ENCODE data around the gene MMS22L. TPM values are rescaled to one million over a fixed set of nuclear protein-coding genes. Genes with fewer than 3 reads are reported as not detected.

MMS22L gene
- total RNA-seq, 1 donor from 2014 or later = 8.5 TPM

DNA sequence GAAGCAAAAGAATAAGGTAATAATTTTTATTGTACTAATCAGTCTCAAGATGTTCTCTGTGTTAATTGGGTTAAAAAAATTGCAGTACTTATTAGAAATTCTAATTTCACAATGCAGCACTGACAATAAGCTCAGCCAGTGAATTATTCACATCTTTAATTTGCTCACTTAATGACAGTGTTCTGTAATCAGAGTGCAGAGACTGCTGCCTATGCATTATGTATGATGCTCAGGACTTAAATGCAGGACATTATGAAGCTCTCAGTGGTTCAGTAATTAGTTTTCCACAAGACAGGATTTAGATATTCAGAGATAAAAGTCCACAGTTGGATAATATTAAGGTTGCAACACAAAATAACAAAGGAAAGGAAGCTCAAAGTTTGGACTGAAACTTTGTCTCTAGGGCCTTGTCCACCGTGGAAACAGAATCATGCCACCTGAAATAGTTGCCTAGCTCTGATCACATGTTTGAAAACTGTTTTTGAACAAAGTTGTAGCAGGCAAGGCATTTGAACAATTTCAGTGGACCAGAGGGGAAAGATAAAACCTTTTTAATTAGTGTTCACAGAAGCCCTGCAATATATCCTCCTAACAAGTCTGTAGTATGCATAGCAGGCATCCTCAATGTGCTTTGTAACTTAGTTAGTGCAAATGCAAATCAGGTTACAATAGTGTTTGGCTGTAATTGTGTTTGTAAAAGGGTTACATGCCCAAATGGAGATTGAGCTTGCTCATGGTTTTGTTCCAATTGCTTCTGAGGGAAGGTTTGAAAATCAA is 23.7 kb upstream of the MMS22L start:
- TF ChIP-seq, protein P1, sequence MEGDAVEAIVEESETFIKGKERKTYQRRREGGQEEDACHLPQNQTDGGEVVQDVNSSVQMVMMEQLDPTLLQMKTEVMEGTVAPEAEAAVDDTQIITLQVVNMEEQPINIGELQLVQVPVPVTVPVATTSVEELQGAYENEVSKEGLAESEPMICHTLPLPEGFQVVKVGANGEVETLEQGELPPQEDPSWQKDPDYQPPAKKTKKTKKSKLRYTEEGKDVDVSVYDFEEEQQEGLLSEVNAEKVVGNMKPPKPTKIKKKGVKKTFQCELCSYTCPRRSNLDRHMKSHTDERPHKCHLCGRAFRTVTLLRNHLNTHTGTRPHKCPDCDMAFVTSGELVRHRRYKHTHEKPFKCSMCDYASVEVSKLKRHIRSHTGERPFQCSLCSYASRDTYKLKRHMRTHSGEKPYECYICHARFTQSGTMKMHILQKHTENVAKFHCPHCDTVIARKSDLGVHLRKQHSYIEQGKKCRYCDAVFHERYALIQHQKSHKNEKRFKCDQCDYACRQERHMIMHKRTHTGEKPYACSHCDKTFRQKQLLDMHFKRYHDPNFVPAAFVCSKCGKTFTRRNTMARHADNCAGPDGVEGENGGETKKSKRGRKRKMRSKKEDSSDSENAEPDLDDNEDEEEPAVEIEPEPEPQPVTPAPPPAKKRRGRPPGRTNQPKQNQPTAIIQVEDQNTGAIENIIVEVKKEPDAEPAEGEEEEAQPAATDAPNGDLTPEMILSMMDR (IDR thresholded peaks at IDR 0.05) = no peak
- DNase-seq (ENCODE audit: extremely low spot score, unreplicated experiment) = no peak
- Mint-ChIP-seq H3K9me3 (ENCODE audit: unreplicated experiment) (no peaks in the 10 kb centered on the region), H3K36me3 (ENCODE audit: unreplicated experiment) (no peaks in the 10 kb centered on the region), H3K27ac (ENCODE audit: unreplicated experiment) (no peak overlapping the region), H3K4me1 (ENCODE audit: unreplicated experiment) (no peaks in the 10 kb centered on the region), H3K27me3 (ENCODE audit: unreplicated experiment) (peaks cover 21% of the 10 kb centered on the region), H3K4me3 (ENCODE audit: unreplicated experiment) (no peak overlapping the region)

DNA sequence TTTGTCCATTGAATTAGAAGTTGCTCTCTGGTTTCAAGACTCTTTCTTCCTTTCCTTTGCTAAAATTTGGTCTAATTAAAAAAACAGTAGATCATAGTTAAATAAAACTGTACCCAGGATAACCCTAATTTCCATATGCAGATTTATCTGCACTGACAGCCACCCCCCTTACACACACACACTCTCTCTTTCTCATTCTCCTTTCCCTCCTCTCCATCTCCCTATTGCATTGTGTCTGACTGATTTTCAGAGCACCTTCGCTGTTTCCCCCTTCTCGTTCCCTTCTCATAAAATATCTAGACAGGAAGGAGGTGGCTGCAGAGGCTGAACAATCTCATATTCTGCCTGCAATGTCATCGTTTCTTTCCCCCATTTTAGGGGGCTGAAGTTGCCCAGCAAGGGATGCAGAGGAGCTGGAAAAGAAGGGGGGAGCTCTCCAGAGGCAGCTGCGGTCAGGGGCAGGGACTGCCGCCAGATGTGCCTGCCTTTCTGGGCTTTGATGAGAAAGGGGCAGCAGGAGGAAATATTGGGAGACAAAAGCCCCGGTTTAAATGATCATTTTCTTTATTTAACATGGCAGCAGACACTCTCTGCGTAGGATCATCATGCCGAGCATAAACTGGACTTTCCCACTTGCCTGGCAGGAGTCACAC is 22.5 kb upstream of the MMS22L start:
- no peaks in the 10 kb centered on the region for H3K36me3 Mint-ChIP-seq (ENCODE audit: unreplicated experiment)
- no peak overlapping the region for H3K27ac Mint-ChIP-seq (ENCODE audit: unreplicated experiment)
- no peak overlapping the region for H3K4me3 Mint-ChIP-seq (ENCODE audit: unreplicated experiment)
- peaks cover 24% of the 10 kb centered on the region for H3K27me3 Mint-ChIP-seq (ENCODE audit: unreplicated experiment)
- H3K9me3 Mint-ChIP-seq (ENCODE audit: unreplicated experiment) = no peaks in the 10 kb centered on the region
- no peak for DNase-seq (ENCODE audit: extremely low spot score, unreplicated experiment)
- no peaks in the 10 kb centered on the region for H3K4me1 Mint-ChIP-seq (ENCODE audit: unreplicated experiment)
- TF ChIP-seq, protein P1 (IDR thresholded peaks at IDR 0.05) = no peak

DNA sequence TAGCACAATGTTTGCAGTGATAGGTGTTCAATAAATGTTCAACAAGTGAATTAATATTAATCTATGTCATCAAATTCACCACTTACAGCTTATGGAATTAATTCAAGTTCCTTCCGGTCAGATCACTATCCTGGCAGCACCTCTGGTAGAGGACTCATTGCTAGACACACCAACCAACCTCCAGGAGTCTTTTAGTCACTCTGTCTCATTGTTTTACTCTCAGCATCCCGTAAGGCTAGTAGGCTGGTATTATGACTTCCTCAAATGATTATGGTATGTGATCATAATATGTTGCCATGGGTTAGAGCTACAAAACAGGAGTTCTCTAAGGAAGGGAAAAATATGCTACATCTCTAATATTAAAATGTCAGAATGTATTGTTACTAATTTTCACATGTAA is 21.7 kb upstream of the MMS22L start:
- no peaks in the 10 kb centered on the region for H3K9me3 Mint-ChIP-seq (ENCODE audit: unreplicated experiment)
- H3K36me3 Mint-ChIP-seq (ENCODE audit: unreplicated experiment) = no peaks in the 10 kb centered on the region
- no peak for DNase-seq (ENCODE audit: extremely low spot score, unreplicated experiment)
- H3K27ac Mint-ChIP-seq (ENCODE audit: unreplicated experiment) = no peak overlapping the region
- peaks cover 27% of the 10 kb centered on the region for H3K27me3 Mint-ChIP-seq (ENCODE audit: unreplicated experiment)
- no peaks in the 10 kb centered on the region for H3K4me1 Mint-ChIP-seq (ENCODE audit: unreplicated experiment)
- TF ChIP-seq, protein P1 (IDR thresholded peaks at IDR 0.05) = no peak
- H3K4me3 Mint-ChIP-seq (ENCODE audit: unreplicated experiment) = no peak overlapping the region

DNA sequence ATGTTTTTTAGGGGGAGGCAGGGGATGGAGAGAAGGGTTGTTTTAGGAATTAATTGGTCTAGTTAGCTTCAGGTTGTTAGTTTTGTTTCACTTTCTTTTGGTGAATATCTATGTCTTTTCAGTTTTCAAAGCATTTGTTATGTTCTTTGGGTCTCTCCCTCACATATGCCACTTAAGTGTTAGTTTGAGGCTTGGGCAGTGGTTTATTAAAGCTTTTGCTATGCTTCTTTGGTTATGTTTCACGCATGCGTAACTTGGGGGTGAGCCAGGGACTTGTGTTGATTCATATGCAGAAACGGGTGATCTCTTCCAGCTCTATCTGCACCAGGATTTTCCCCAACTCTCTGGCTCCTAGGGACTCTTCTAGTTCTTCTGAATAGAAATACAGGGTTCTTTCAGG is 11.4 kb upstream of the MMS22L start:
- no peaks in the 10 kb centered on the region for H3K36me3 Mint-ChIP-seq (ENCODE audit: unreplicated experiment)
- no peak for DNase-seq (ENCODE audit: extremely low spot score, unreplicated experiment)
- no peaks in the 10 kb centered on the region for H3K9me3 Mint-ChIP-seq (ENCODE audit: unreplicated experiment)
- H3K27ac Mint-ChIP-seq (ENCODE audit: unreplicated experiment) = no peak overlapping the region
- H3K4me3 Mint-ChIP-seq (ENCODE audit: unreplicated experiment) = no peak overlapping the region
- H3K27me3 Mint-ChIP-seq (ENCODE audit: unreplicated experiment) = peaks cover 28% of the 10 kb centered on the region
- TF ChIP-seq, protein P1 (IDR thresholded peaks at IDR 0.05) = no peak
- no peaks in the 10 kb centered on the region for H3K4me1 Mint-ChIP-seq (ENCODE audit: unreplicated experiment)

DNA sequence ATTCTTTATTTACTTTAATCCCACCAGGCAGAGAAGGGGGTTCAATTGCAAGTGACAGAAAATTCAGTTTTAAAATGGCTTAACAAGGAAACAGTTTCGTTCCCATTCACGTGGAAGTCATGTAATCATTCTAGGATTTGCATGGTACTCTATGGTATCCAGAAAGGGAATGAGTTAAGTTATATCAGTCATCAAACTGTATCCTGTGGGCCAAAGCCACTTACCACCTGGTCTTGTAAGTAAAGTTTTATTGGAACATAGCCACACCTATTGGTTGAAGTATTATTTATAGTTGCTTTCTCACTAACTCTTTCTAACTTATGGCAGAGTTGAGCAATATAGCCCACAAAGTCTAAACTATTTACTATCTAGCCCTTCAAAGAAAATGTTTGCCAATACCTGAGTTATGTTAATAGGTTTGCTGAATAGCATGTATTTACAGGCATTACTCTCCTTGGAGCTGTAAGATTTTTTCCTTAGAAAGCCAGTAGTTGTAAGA is 10.2 kb upstream of the MMS22L start:
- TF ChIP-seq, protein P1 (IDR thresholded peaks at IDR 0.05) = no peak
- Mint-ChIP-seq H3K27ac (ENCODE audit: unreplicated experiment) (no peak overlapping the region), H3K4me1 (ENCODE audit: unreplicated experiment) (no peaks in the 10 kb centered on the region), H3K9me3 (ENCODE audit: unreplicated experiment) (no peaks in the 10 kb centered on the region), H3K36me3 (ENCODE audit: unreplicated experiment) (no peaks in the 10 kb centered on the region), H3K27me3 (ENCODE audit: unreplicated experiment) (peaks cover 25% of the 10 kb centered on the region), H3K4me3 (ENCODE audit: unreplicated experiment) (no peak overlapping the region)
- DNase-seq (ENCODE audit: extremely low spot score, unreplicated experiment) = no peak

Measured in osteocyte (in vitro differentiated cells).